Cardiac fibroblast (primary cell): ENCODE results near the gene ACP7.

Source experiments
- DNase-seq, 2 donors: peaks; one replicate each; pipeline versions ENCODE4 v3.0.0 to v3.0.0-alpha.2; 2010; ENCODE audit warnings: low read depth in 2 of 2
- H3K4me3 ChIP-seq, 2 donors: replicated peaks in 1 of 2; 1 replicate in 1 of 2; 2 replicates in 1 of 2; pipeline ENCODE4 v1.5.1; 2011; ENCODE audit warnings: low read depth in 2 of 2, low read length in 2 of 2, mild to moderate bottlenecking in 2 of 2, moderate library complexity in 1 of 2
- TF ChIP-seq, protein P1 (sequence below): IDR thresholded peaks from one replicate; pipeline ENCODE4 v1.5.1; 2011; ENCODE audit warnings: low read depth, mild to moderate bottlenecking, low read length, inconsistent platforms

The ACP7 gene

GRCh38 chr19:39160523-39160861, 76.3 kb downstream of the ACP7 start:
- DNase-seq: peak; percentile 12 to 74
- TF ChIP-seq, protein P1, sequence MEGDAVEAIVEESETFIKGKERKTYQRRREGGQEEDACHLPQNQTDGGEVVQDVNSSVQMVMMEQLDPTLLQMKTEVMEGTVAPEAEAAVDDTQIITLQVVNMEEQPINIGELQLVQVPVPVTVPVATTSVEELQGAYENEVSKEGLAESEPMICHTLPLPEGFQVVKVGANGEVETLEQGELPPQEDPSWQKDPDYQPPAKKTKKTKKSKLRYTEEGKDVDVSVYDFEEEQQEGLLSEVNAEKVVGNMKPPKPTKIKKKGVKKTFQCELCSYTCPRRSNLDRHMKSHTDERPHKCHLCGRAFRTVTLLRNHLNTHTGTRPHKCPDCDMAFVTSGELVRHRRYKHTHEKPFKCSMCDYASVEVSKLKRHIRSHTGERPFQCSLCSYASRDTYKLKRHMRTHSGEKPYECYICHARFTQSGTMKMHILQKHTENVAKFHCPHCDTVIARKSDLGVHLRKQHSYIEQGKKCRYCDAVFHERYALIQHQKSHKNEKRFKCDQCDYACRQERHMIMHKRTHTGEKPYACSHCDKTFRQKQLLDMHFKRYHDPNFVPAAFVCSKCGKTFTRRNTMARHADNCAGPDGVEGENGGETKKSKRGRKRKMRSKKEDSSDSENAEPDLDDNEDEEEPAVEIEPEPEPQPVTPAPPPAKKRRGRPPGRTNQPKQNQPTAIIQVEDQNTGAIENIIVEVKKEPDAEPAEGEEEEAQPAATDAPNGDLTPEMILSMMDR: no peak
- no peak overlapping the region for H3K4me3 ChIP-seq
